NK-92 (cell line): ENCODE results near the gene UNC80.
"Not testable (repeated sequence)": the region's sequence is repeated elsewhere in the genome, so short reads cannot be mapped to it uniquely, and the experiment has no call there.

ENCODE experiments used
- DNase-seq: peaks from one replicate; lab custom pipeline; 2025; ENCODE audit not compliant: unreplicated experiment; lab: John Stamatoyannopoulos, UW

The UNC80 gene, protein sequence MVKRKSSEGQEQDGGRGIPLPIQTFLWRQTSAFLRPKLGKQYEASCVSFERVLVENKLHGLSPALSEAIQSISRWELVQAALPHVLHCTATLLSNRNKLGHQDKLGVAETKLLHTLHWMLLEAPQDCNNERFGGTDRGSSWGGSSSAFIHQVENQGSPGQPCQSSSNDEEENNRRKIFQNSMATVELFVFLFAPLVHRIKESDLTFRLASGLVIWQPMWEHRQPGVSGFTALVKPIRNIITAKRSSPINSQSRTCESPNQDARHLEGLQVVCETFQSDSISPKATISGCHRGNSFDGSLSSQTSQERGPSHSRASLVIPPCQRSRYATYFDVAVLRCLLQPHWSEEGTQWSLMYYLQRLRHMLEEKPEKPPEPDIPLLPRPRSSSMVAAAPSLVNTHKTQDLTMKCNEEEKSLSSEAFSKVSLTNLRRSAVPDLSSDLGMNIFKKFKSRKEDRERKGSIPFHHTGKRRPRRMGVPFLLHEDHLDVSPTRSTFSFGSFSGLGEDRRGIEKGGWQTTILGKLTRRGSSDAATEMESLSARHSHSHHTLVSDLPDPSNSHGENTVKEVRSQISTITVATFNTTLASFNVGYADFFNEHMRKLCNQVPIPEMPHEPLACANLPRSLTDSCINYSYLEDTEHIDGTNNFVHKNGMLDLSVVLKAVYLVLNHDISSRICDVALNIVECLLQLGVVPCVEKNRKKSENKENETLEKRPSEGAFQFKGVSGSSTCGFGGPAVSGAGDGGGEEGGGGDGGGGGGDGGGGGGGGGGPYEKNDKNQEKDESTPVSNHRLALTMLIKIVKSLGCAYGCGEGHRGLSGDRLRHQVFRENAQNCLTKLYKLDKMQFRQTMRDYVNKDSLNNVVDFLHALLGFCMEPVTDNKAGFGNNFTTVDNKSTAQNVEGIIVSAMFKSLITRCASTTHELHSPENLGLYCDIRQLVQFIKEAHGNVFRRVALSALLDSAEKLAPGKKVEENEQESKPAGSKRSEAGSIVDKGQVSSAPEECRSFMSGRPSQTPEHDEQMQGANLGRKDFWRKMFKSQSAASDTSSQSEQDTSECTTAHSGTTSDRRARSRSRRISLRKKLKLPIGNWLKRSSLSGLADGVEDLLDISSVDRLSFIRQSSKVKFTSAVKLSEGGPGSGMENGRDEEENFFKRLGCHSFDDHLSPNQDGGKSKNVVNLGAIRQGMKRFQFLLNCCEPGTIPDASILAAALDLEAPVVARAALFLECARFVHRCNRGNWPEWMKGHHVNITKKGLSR (N-terminal part only)

DNA sequence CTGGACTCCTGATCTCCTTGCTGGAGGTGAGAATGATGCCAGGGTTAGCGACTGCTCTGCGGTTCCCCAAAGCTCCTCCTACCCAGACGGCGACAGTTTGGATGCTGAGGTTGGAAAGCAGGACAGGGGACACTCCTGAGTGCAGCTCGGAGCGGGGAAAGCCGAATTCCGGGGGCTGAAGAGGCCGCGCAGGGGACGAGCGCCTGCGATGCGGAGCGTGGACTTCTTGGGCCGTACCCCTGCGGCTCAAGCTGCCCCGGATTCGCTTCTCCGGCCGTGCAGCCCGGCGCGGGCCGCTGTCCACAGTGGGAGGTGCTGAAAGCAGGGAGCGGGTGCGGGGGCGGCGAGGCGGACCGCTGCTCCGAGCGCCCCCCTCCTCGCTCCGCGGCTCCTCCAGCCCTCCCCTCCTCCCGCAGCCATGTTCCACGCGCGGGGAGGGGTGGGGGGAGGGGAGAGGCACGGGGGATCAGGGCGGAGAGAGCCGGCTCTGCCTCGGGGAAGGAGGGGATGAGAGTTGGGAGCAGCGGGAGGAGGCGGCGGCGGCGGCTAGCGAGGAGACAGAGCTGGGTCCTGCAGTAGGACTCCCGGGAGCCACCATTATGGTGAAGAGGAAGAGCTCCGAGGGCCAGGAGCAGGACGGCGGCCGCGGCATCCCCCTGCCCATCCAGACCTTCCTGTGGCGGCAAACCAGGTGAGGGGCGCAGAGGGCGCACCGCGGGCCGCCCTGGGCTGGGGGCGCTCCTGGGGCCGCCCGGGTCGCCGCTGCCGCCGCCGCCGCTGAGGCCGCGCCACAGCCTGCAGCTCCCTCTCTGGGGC is at the start of gene UNC80:
TSS of gene UNC80 (plus strand) at position 359 of the 816 bp plus-strand sequence. CDS start at position 600, 241 bp downstream.
- no peak for DNase-seq

DNA sequence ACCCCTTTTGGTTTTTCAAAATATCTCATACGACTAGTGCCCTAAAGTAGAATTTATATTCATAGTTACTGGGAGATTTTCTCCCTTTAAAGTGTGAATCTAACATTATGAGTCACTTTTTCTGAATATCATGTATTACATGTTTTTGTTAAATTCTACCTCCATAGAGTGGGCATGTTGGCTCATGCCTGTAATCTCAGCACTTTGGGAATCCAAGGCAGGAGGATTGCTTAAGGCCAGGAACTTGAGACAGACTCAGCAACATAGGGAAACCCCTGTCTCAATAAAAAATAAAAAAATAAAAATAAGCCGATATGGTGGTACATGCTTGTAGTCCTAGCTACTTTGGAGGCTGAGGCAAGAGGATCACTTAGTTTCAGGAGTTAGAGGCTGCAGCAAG is 45.3 kb upstream of the UNC80 start:
- no peak for DNase-seq

DNA sequence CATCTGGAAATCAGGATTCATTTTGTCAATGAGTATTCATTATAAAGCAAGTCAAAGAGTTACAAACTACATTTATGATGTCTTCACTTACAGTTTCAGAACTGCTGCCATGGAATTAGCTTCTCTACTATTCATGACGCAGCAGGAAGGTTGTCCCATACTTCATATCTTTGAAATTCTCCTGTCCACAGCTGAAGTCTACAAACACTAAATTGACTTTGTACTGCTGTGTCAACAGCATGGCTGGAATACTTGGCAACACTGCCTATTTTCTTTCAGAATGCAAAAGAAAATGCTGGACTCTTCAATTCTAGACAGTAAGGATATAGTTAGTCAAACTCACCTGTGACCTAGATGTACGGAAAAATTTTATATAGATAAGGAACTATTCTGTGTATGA is 44.6 kb upstream of the UNC80 start:
- DNase-seq, result no peak

DNA sequence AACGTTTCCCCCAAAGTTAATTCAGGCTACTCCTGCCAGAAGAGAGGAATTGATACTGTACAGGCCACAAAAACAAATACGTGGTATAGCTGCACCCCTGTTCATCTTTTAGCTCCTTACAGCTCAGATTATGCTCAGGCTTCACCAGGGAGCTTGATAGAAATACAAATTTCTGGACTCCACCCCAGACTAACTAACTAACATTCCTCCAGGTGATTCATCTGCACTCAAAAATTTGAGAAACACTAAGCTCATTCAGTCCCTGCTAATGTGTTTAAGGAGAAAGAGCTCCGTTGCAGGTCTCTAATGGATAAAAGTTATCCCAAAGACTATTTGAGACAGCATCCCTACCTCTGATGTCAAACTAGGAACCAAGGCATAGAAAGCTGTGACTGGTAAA is 36.8 kb upstream of the UNC80 start:
- DNase-seq, result no peak

DNA sequence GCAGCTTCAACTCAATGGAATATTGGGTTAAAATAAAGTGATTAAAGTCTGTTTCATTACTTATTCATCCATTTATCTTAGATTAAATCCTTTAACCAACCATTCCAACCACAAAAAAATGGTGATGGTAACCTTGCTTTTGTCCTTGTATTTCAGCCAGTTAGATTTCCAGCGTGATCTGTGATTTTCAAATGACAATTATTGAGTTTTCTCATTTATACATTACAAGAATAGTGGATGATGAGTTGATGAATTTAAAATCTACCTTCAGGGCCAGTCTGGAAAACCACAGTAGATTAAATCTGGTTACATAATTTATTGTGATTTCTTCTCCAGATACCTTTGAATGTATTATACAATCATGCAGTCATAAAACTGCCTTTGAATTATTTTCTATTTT is 29.7 kb upstream of the UNC80 start:
- DNase-seq, result no peak

DNA sequence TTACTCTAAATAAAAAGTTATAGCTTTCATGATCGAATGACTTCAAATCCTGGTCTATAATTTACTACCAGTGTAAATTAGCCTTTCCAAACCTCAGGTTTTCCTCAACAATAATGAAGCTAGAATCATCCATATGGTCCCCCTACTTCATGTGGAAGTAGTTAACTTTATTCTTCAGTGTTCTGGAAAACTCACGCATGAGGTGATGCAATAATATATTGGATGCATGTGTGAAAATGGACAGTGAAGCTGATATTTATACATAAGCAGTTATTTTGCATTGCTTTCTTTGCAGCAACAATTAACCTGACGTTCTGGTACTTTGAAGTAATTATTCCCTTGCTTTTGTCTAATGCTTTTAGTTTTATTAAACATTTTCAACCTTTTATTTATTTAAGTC is 18.6 kb upstream of the UNC80 start:
- no peak for DNase-seq

DNA sequence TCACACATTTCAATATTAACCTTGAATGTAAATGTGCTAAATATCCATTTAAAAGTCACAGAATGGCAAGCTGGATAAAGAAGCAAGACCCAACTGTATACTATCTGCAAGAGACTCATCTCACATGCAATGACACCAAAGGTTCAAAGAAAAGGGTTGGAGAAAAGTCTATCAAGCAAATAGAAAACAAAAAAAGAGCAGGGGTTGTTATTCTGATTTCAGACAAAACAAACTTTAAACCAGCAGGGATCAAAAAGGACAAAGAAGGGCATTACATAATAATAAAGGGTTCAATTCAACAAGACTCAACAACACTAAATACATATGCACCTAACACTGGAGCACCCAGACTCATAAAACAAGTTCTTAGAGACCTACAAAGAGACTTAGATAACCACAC is 14.5 kb upstream of the UNC80 start:
- DNase-seq, result no peak

DNA sequence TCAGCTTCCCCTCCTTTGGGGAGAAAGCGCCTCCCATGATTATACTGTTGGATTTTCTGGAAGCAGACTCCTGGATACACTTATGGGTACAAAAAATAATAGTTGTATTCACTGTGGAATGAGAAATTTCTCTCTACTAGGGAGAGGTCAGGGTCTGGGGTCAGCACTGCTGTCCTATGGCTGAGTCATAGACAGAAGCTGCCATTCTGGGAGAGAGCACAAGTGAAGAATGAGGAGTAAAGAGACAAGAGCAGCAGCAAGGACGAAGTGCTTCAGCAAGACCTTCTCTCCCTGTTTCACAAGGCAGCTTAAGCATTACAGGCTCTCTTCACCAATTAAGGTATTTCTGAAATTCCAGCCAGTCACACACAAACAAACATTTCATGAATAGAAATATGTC is 10.1 kb upstream of the UNC80 start:
- DNase-seq, result no peak

DNA sequence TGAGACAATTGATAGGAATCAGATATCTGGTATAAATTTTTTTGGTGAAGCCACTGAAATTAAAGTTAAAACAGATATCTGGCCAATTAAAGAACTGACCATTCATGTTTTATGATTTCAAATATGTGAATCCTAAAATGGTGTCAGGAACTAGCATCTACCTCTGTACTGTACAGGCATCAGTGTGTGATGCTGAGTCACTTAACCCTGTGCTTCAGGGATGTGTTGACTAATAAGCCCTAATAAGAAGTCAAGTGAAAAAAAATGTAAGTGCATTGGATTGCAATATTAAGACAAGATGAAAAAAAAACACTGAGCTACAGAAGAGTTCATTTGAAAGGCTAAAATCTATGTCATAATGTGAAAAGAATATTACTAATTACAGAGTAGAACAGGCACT is 9.1 kb upstream of the UNC80 start:
- no peak for DNase-seq

DNA sequence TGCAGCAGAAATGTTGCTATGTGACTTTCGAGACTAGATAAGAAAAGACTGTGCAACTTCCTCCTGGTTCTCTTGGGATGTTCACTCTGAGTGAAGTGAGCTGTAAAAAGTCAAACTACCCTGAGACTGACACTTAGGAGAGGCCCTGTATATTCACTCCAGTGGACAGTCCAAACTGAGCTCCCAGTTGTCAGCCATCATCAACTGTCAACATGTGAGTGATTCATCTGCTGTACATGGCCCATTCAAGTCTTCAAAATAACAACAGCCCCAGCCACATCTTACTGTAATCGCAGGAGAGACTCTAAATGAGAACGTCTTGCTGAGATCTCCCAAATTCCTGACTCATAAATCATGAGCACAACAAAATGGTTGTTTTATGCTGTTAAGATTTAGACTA is 8.5 kb upstream of the UNC80 start:
- DNase-seq, result no peak

DNA sequence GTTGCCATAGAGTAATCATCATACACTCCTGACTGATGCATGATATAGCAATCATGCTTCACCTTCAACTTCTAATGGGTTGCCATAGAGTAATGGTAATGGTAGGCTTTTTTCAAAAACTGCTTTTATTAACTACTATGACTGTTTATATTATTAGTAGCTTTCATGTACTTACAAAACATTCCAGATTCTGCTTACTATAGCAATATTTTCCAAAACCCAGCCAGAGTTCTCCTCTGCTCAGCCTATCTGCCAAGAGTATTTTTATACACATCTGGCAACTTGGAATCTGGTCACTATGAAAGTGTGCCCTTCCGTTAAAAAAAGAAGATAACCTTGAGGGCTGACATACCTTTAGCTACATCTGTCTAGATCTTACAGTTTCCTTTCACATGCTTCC is 5.0 kb upstream of the UNC80 start:
- no peak for DNase-seq

DNA sequence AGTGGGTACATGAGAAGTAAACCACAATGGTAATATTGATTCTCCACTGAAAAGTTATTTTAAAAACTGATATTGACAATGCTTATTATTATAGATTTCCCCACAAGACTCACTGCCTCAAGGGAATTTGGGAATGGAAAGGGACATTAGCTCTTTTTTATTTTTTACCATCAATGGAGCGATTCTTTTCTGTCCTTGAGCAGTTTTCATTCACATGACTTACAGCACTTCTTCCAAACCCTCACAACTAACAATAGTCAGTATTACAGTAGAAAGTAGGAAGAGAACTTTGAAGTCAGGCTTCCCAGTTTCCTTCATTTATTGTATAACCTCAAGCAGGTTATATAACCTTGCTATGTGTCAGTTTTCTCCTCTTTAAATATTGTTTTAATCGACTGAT is 4.3 kb upstream of the UNC80 start:
- DNase-seq, result no peak

DNA sequence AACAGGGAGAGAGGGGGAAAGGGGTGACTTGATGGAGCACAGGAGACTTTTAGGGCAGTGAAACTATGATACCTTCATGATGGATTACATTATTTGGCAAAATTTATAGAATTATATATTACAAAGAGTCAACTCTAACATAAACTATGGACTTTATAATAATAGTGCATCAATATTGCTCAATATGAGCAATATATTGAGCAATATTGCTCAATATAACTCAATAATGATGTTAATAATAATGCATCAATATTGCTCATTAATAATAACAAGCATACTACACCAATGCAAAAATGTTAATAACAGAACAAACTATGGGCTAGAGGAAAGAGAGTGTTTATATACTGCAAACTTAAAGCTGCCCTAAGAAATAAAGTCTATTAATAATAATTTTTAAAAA is 3.1 kb upstream of the UNC80 start:
- no peak for DNase-seq

DNA sequence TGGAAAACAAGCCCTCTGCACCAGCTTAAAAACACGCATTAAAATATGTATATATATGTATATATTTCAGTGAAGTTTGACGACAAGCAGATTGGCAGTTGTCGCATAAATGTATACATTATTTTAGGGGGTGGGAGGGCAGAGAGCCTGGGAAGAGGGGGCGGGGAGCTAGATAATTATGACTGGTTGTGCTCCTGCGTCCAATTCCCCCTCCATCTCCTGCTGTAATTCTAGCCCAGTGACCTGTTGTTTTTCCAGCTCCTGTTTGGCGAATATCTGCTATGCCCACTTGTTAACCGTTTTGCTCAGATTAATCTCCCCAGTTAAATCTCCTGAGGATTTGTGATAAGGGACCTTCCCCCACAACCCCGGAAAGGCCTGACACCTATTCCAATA is 656 bp downstream of the UNC80 start:
- no peak for DNase-seq

DNA sequence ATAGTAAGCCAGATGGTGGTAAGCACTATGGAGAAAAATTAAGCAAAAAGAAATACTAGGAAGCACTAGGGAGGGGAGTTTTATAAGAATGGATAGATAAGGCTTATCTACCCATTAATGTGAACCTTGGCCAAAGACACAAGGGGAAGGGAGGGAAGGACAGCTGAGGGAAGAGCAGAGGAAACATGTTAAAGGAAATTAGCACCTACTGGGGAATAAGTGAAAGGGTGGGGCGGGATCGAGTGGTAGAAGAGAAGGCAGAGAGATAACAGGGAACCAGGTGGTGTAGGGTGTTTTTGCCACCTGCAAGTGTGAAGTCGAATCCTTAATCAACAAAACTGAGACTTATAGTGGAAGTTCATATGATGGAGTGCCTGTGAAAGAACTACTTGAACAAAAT is 1.7 kb downstream of the UNC80 start:
- no peak for DNase-seq

DNA sequence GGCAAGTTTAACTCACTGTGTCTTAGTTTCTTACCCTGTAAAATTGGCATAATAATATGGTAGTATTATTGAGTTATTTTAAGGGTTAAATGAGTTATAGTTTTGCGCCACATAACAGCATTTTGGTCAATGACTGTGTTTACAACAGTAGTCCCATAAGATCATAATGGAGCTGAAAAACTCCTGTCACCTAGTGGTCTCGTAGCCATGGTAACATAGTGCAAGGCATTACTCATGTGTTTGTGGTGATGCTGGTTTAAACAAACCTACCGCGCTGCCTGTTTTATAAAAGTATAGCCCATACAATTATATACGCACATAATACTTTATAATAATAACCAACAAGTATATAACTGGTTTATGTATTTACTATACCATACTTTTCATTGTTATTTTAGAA is 15.8 kb downstream of the UNC80 start:
- no peak for DNase-seq

DNA sequence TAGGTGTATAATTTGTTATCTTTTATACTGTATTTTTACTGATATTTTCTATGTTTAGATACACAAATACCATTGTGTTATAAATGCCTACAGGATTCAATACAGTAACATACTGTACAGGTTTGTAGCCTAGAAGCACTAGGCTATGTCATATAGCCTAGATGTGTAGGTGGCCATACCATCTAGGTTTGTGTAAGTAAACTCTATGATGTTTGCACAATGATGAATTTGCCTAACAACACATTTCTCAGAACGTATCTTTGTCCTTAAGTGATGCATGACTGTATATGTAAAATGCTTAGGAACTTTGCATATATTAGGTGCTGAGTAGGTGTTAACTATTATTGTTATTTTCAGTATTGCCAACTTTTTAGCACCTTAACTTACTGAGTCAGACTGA is 17.3 kb downstream of the UNC80 start:
- DNase-seq, result no peak

DNA sequence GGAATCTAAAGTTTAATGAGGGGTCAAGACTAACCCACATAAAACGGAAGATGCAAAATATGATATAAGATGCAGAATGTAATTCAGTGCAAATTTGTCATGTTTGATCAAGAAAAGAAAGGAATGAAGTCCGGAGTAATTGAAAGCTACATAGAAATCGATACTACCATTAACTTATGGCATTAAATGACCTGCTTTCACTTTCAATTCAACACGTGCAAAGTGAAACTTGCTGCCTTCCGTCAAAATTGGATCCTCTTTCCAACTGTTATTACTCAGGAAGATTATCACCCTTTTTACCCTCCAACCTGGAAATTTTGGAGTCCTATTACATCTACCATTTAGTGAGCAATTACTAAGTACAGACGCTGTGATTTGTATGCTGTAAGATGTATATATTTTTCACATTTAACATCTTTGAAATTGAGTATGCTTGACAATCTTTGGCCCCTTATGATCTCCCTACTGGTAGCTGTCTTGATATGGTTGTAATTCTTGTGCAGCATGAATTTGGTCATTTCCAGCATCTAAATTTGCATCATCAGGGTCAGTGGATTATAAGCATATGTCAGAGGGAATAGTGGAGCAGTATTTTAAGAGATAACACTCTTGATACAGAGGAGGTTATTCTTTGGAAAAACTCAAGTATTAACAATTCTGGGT is 18.6 kb downstream of the UNC80 start:
- DNase-seq, result no peak

DNA sequence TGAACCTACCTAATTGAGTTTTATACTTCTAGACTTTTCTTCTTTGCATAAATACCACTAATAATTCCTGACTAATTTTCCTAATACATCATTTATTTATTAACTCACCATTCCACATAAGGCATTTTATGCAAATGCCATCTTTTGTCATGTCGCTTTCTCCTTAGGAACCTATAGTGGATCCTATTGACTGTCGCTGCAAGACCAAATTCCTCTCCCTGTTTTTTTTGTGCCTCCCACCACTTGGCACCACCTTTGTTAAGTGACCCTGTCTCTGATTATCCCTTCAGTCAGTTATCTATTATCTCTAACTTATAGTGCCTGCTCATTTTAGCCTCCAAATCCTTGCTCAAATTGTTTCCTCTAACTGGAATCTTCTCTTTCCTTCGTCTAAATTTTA is 19.5 kb downstream of the UNC80 start:
- no peak for DNase-seq

DNA sequence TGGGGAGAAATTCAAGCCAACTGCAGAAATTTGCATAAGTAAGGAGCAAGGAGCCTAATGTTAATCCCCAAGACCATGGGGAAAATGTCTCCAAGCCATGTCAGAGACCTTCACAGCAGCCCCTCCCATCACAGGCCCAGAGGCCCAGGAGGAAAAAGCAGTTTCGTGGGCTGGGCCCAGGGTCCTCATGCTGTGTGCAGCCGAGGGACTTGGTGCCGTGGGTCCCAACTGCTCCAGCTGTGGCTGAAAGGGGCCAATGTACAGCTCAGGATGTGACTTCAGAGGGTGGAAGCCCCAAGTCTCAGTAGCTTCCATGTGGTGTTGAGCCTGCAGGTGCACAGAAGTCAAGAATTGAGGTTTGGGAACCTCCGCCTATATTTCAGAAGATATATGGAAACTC is 23.8 kb downstream of the UNC80 start:
- DNase-seq, result not testable (repeated sequence)
